BLaER1 treated with 17β-estradiol and CSF1 and Interleukin-3, amounts not matched to agents 10 nM and 100 nM (cell line): ENCODE measurements around the gene SLC22A3.

Source experiments
- H3K27ac ChIP-seq, 11 experiments: shearing (Covaris generic); formaldehyde crosslinking; 2 replicates each; pipeline ENCODE4 v1.8.1; 2022
- H3K27me3 ChIP-seq, 11 experiments: shearing (Covaris generic); formaldehyde crosslinking; 2 replicates each; pipeline ENCODE4 v1.8.1; 2022
- H3K36me3 ChIP-seq, 11 experiments: shearing (Covaris generic); formaldehyde crosslinking; 2 replicates each; pipeline ENCODE4 v1.8.1; 2022
- H3K4me1 ChIP-seq, 10 experiments: shearing (Covaris generic); formaldehyde crosslinking; 2 replicates each; pipeline ENCODE4 v1.8.1; 2022
- H3K4me2 ChIP-seq, 11 experiments: shearing (Covaris generic); formaldehyde crosslinking; 2 replicates each; pipeline ENCODE4 v1.8.1; 2022
- H3K4me3 ChIP-seq, 10 experiments: shearing (Covaris generic); formaldehyde crosslinking; 2 replicates each; pipeline ENCODE4 v1.8.1; 2022
- H3K9ac ChIP-seq, 11 experiments: shearing (Covaris generic); formaldehyde crosslinking; 2 replicates each; pipeline ENCODE4 v1.8.1; 2022
- H3K9me3 ChIP-seq, 11 experiments: shearing (Covaris generic); formaldehyde crosslinking; replicated peaks in 1 of 11; 2 replicates each; pipeline ENCODE4 v1.8.1; 2022
- H4K20me1 ChIP-seq, 11 experiments: shearing (Covaris generic); formaldehyde crosslinking; 2 replicates each; pipeline ENCODE4 v1.8.1; 2022
- Cebpa-rat ChIP-seq, 11 experiments: shearing (Covaris generic); IDR thresholded peaks; 2 replicates each; pipeline ENCODE4 v1.8.1; 2022

The SLC22A3 gene

GRCh38 chr6:160393891-160394653 lies 45.9 kb downstream of the SLC22A3 start:
- no peaks in the 10 kb centered on the region for H3K36me3 ChIP-seq
- no peaks in the 10 kb centered on the region for H3K4me1 ChIP-seq
- H3K4me3 ChIP-seq: no peak overlapping the region
- no peak overlapping the region for H3K9ac ChIP-seq
- peaks cover 0 to 4% (median 0%) of the 10 kb centered on the region in 11 experiments; a peak in 1 of 22 replicates for H3K9me3 ChIP-seq
- H3K4me2 ChIP-seq: no peak overlapping the region
- no peaks in the 10 kb centered on the region for H4K20me1 ChIP-seq
- TF ChIP-seq Cebpa-rat (IDR thresholded peaks at IDR 0.05): no peak
- no peaks in the 10 kb centered on the region for H3K27me3 ChIP-seq
- H3K27ac ChIP-seq: no peak overlapping the region

GRCh38 chr6:160394654-160395035 lies 46.5 kb downstream of the SLC22A3 start:
- Histone ChIP-seq H3K9ac (no peak overlapping the region), H3K4me2 (no peak overlapping the region), H3K4me1 (no peaks in the 10 kb centered on the region), H4K20me1 (no peaks in the 10 kb centered on the region), H3K27me3 (no peaks in the 10 kb centered on the region), H3K27ac (no peak overlapping the region), H3K4me3 (no peak overlapping the region), H3K36me3 (no peaks in the 10 kb centered on the region), H3K9me3 (0 out of 22 replicates have a peak, but pooled peaks cover 0 to 6% (median 0%) of the 10 kb centered on the region in 11 experiments)
- TF ChIP-seq Cebpa-rat (IDR thresholded peaks at IDR 0.05): no peak

GRCh38 chr6:160395187-160395586 lies 47.0 kb downstream of the SLC22A3 start:
- H3K36me3 ChIP-seq: no peaks in the 10 kb centered on the region
- no peak for TF ChIP-seq Cebpa-rat (IDR thresholded peaks at IDR 0.05)
- no peak overlapping the region for H3K4me3 ChIP-seq
- H4K20me1 ChIP-seq: no peaks in the 10 kb centered on the region
- no peak overlapping the region for H3K9ac ChIP-seq
- no peak overlapping the region for H3K4me2 ChIP-seq
- no peak overlapping the region for H3K27ac ChIP-seq
- H3K9me3 ChIP-seq: 0 out of 22 replicates have a peak, but pooled peaks cover 0 to 6% (median 0%) of the 10 kb centered on the region in 11 experiments
- H3K27me3 ChIP-seq: no peaks in the 10 kb centered on the region
- peaks cover 0 to 2% (median 0%) of the 10 kb centered on the region in 10 experiments; a peak in 3 of 20 replicates for H3K4me1 ChIP-seq

- no peak for TF ChIP-seq Cebpa-rat (IDR thresholded peaks at IDR 0.05)
- H3K4me2 ChIP-seq: no peak overlapping the region
These were observed 48.1 kb downstream of the SLC22A3 start for GRCh38 chr6:160396292-160396691.

GRCh38 chr6:160398674-160399271 lies 50.6 kb downstream of the SLC22A3 start:
- Histone ChIP-seq H3K9ac (no peak overlapping the region), H3K9me3 (0 out of 22 replicates have a peak, but pooled peaks cover 0 to 6% (median 0%) of the 10 kb centered on the region in 11 experiments), H3K4me3 (no peak overlapping the region), H3K4me2 (no peak overlapping the region), H3K36me3 (no peaks in the 10 kb centered on the region), H3K4me1 (peaks cover 0 to 6% (median 0%) of the 10 kb centered on the region in 10 experiments; a peak in 3 of 20 replicates), H3K27ac (no peak overlapping the region), H4K20me1 (no peaks in the 10 kb centered on the region), H3K27me3 (no peaks in the 10 kb centered on the region)
- no peak for TF ChIP-seq Cebpa-rat (IDR thresholded peaks at IDR 0.05)

More at GRCh38 chr6:160396292-160396691, 48.1 kb downstream of the SLC22A3 start:
- Histone ChIP-seq H3K27ac (no peak overlapping the region), H3K9ac (no peak overlapping the region), H3K4me3 (no peak overlapping the region), H3K9me3 (0 out of 22 replicates have a peak, but pooled peaks cover 0 to 6% (median 0%) of the 10 kb centered on the region in 11 experiments), H3K4me1 (peaks cover 0 to 6% (median 0%) of the 10 kb centered on the region in 10 experiments; a peak in 3 of 20 replicates), H3K36me3 (no peaks in the 10 kb centered on the region), H4K20me1 (no peaks in the 10 kb centered on the region), H3K27me3 (no peaks in the 10 kb centered on the region)

GRCh38 chr6:160400446-160400845 lies 52.3 kb downstream of the SLC22A3 start:
- no peak overlapping the region for H3K27ac ChIP-seq
- no peak overlapping the region for H3K4me3 ChIP-seq
- no peaks in the 10 kb centered on the region for H3K27me3 ChIP-seq
- H3K9ac ChIP-seq: no peak overlapping the region
- TF ChIP-seq Cebpa-rat (IDR thresholded peaks at IDR 0.05): no peak
- no peaks in the 10 kb centered on the region for H4K20me1 ChIP-seq
- H3K9me3 ChIP-seq: 0 out of 22 replicates have a peak, but pooled peaks cover 0 to 6% (median 0%) of the 10 kb centered on the region in 11 experiments
- peaks cover 0 to 6% (median 0%) of the 10 kb centered on the region in 10 experiments; a peak in 3 of 20 replicates for H3K4me1 ChIP-seq
- H3K36me3 ChIP-seq: no peaks in the 10 kb centered on the region
- peak overlapping the region in 4 of 11 experiments; percentile 1 to 23 (median 16); a peak in 2 of 22 replicates for H3K4me2 ChIP-seq

GRCh38 chr6:160408528-160408927 lies 60.4 kb downstream of the SLC22A3 start:
- H3K4me2 ChIP-seq: no peak overlapping the region
- no peaks in the 10 kb centered on the region for H3K36me3 ChIP-seq

GRCh38 chr6:160412993-160413392 lies 64.8 kb downstream of the SLC22A3 start:
- no peak for TF ChIP-seq Cebpa-rat (IDR thresholded peaks at IDR 0.05)
- H3K27ac ChIP-seq: no peak overlapping the region
- no peaks in the 10 kb centered on the region for H3K4me1 ChIP-seq
- H3K27me3 ChIP-seq: no peaks in the 10 kb centered on the region
- H3K4me3 ChIP-seq: no peak overlapping the region
- H3K9me3 ChIP-seq: peaks cover 0 to 21% (median 0%) of the 10 kb centered on the region in 11 experiments; a peak in 9 of 22 replicates
- no peaks in the 10 kb centered on the region for H3K36me3 ChIP-seq
- H3K4me2 ChIP-seq: no peak overlapping the region
- H3K9ac ChIP-seq: no peak overlapping the region
- H4K20me1 ChIP-seq: no peaks in the 10 kb centered on the region

More at GRCh38 chr6:160408528-160408927, 60.4 kb downstream of the SLC22A3 start:
- H3K4me1 ChIP-seq: no peaks in the 10 kb centered on the region
- no peaks in the 10 kb centered on the region for H4K20me1 ChIP-seq
- H3K4me3 ChIP-seq: no peak overlapping the region
- no peaks in the 10 kb centered on the region; a peak in 2 of 22 replicates for H3K9me3 ChIP-seq
- H3K27ac ChIP-seq: no peak overlapping the region
- H3K9ac ChIP-seq: no peak overlapping the region
- no peaks in the 10 kb centered on the region for H3K27me3 ChIP-seq
- no peak for TF ChIP-seq Cebpa-rat (IDR thresholded peaks at IDR 0.05)

- H3K27me3 ChIP-seq: peaks cover 0 to 4% (median 0%) of the 10 kb centered on the region in 11 experiments; a peak in 1 of 22 replicates
- no peak overlapping the region for H3K27ac ChIP-seq
- H3K4me2 ChIP-seq: no peak overlapping the region
- H3K4me3 ChIP-seq: no peak overlapping the region
- no peaks in the 10 kb centered on the region for H3K36me3 ChIP-seq
- no peaks in the 10 kb centered on the region for H3K4me1 ChIP-seq
- H3K9ac ChIP-seq: no peak overlapping the region
- no peaks in the 10 kb centered on the region for H4K20me1 ChIP-seq
- peaks cover 0 to 21% (median 0%) of the 10 kb centered on the region in 11 experiments; a peak in 9 of 22 replicates for H3K9me3 ChIP-seq
- no peak for TF ChIP-seq Cebpa-rat (IDR thresholded peaks at IDR 0.05)
These were observed 69.0 kb downstream of the SLC22A3 start for GRCh38 chr6:160417146-160417545.
